Cardiac muscle cell (in vitro differentiated cells and primary cell): ENCODE data around the gene KRTAP4-6. TPM values are rescaled to one million over a fixed set of nuclear protein-coding genes. Genes with fewer than 3 reads are reported as not detected.
"Not testable (repeated sequence)": the region's sequence is repeated elsewhere in the genome, so short reads cannot be mapped to it uniquely, and the experiment has no call there.

Experiments used
- DNase-seq, 2 donors: peaks; one replicate each; pipeline versions ENCODE4 v3.0.0 to v3.0.0-alpha.2; 2010 to 2017; ENCODE audit warnings: low read depth in 1 of 2, low spot score in 1 of 2
- H3K27ac ChIP-seq: fragments of 200-600 bp; sonication (generic); 2 replicates; pipeline ENCODE4 v1.5.1; 2016
- H3K27me3 ChIP-seq: fragments of 200-600 bp; sonication (generic); 2 replicates; pipeline ENCODE4 v1.6.0; 2016; ENCODE audit warnings: control low read depth
- H3K36me3 ChIP-seq: fragments of 200-600 bp; sonication (generic); 2 replicates; pipeline ENCODE4 v1.5.1; 2016; ENCODE audit warnings: control low read depth
- H3K4me1 ChIP-seq: fragments of 200-600 bp; sonication (generic); 2 replicates; pipeline ENCODE4 v1.8.1; 2017; ENCODE audit warnings: low read depth, mild to moderate bottlenecking, mixed run types
- H3K4me3 ChIP-seq: fragments of 200-600 bp; sonication (generic); 2 replicates; pipeline ENCODE4 v1.5.1; 2016; ENCODE audit warnings: mild to moderate bottlenecking
- H3K9me3 ChIP-seq: fragments of 200-600 bp; sonication (generic); 2 replicates; pipeline ENCODE4 v1.5.1; 2017; ENCODE audit warnings: low read depth, mild to moderate bottlenecking, control low read depth
- CTCF ChIP-seq: IDR thresholded peaks from 2 replicates; pipeline ENCODE4 v1.5.1; 2012; ENCODE audit warnings: low read depth, mild to moderate bottlenecking, low read length
- polyA plus RNA-seq: library from polyadenylated mRNA; unstranded; fragments of >200 nt; fragmentation: Nextera tagmentation; extraction: Ambion mirVana; gene quantifications from 2 replicates; pipeline ENCODE4 v1.2.1, GENCODE V29; 2016
- total RNA-seq: library from RNA; depleted of rRNA; stranded (reverse); fragments of >200 nt; gene quantifications from 2 replicates; pipeline ENCODE4 v1.2.3, GENCODE V29; 2016

The KRTAP4-6 gene
- total and polyA plus RNA-seq, 2 experiments from 2014 or later: not detected

- H3K36me3 ChIP-seq: no peaks in the 10 kb centered on the region
- H3K27ac ChIP-seq: no peak within 1 kb of the TSS
- H3K9me3 ChIP-seq: no peaks in the 10 kb centered on the region
- no peaks in the 10 kb centered on the region for H3K27me3 ChIP-seq
- no peaks in the 10 kb centered on the region for H3K4me1 ChIP-seq
- TF ChIP-seq CTCF: no peak
- no peak for DNase-seq
- no peak within 1 kb of the TSS for H3K4me3 ChIP-seq
These were observed 38.6 kb downstream of the KRTAP4-6 start, which contains the start of gene KRTAP4-16 for GRCh38 chr17:41101586-41102259. Gene KRTAP4-16 (minus strand): TSS chr17:41102209. CDS start chr17:41102209, 0 bp downstream.

DNA sequence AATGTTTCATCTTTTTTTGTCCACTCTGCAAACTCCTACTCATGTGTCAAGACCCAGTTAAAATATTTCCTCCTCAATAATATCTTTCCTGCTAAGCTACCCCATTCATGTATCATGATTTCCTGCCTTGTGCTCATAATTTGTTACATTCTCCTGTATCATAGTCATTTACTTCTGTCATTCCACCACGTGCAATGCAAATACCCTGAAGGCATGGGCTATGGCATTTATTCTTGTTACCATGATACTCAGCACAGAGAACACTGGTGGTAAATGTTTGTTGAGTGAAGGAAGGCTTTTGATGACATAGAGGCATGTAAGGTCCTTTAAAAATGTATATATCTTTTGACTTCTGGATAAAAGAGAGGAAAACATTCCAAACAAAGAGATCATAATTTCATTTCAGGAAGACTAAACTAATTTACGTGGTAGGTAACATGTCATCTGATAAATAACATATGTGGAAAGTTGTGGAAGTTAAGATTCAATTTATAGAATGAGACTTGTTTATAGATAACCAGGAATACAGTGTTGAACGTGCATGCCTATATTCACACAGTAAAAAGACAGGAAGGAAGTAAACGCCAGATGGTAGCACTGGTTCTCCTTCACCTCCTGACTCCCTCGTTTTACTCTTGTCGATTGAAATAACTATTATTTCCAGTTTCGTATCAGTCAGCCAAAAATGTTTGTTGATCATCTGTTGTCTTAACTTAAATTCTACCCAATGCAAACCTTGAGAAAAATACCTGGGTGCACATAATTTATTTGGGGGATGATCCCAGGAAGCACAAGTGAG, 40.5 kb downstream of the KRTAP4-6 start:
- not testable (repeated sequence) for H3K27me3 ChIP-seq, H3K4me1 ChIP-seq, H3K4me3 ChIP-seq, H3K27ac ChIP-seq, H3K9me3 ChIP-seq, H3K36me3 ChIP-seq, DNase-seq

DNA sequence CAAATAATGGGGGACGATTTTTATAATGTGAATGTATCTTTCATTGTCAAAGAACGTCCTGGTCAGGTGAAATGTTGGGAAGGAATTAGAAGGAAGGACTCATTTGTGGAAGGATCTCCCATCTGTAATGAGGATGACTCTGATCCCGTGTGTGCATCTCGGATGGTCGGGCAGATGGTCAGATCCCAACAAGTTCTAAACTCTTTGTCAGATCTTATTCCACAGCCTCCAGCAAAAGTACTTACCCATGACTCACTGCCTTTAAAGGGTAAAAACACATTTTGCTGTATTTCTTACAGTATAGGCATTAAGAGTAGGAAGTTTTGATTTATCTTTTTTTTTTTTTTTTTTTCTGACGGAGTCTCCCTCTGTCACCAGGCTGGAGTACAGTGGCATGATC, 41.9 kb downstream of the KRTAP4-6 start:
- no peaks in the 10 kb centered on the region for H3K9me3 ChIP-seq

GRCh38 chr17:41098042-41098441, 42.3 kb downstream of the KRTAP4-6 start, which contains the start of gene KRTAP4-8:
Gene KRTAP4-8 (minus strand): TSS chr17:41098142. CDS start chr17:41098084, 58 bp downstream.
- Histone ChIP-seq H3K4me3 (no peak within 1 kb of the TSS), H3K4me1 (no peaks in the 10 kb centered on the region), H3K27ac (no peak within 1 kb of the TSS), H3K36me3 (no peaks in the 10 kb centered on the region), H3K9me3 (no peaks in the 10 kb centered on the region), H3K27me3 (no peaks in the 10 kb centered on the region)
- TF ChIP-seq CTCF: no peak
- DNase-seq: no peak

More for the DNA sequence above, 41.9 kb downstream of the KRTAP4-6 start:
- no peak overlapping the region for H3K27ac ChIP-seq
- no peaks in the 10 kb centered on the region for H3K36me3 ChIP-seq
- DNase-seq: no peak
- H3K27me3 ChIP-seq: no peaks in the 10 kb centered on the region
- H3K4me3 ChIP-seq: no peak overlapping the region
- no peaks in the 10 kb centered on the region for H3K4me1 ChIP-seq
- TF ChIP-seq CTCF: no peak

GRCh38 chr17:41096055-41096454, 44.3 kb downstream of the KRTAP4-6 start:
- Histone ChIP-seq H3K36me3 (no peaks in the 10 kb centered on the region), H3K9me3 (no peaks in the 10 kb centered on the region), H3K4me1 (no peaks in the 10 kb centered on the region), H3K27ac (no peak overlapping the region), H3K4me3 (no peak overlapping the region), H3K27me3 (no peaks in the 10 kb centered on the region)
- no peak for DNase-seq
- no peak for TF ChIP-seq CTCF

Other genes with a start within 250 kb of the KRTAP4-6 start
Only the 30 nearest of the 39 such genes appear.
- not detected in 2 replicates for gene KRTAP3-3, start 146.4 kb downstream of the KRTAP4-6 start, total RNA-seq
- gene KRTAP3-3, start 146.4 kb downstream of the KRTAP4-6 start, polyA plus RNA-seq: not detected in 2 replicates
- gene KRTAP3-2, start 140.6 kb downstream of the KRTAP4-6 start, total RNA-seq: not detected in 2 replicates
- not detected in 2 replicates for gene KRTAP3-2, start 140.6 kb downstream of the KRTAP4-6 start, polyA plus RNA-seq
- gene KRTAP3-1, start 131.4 kb downstream of the KRTAP4-6 start, total RNA-seq: not detected in 2 replicates
- not detected in 2 replicates for gene KRTAP3-1, start 131.4 kb downstream of the KRTAP4-6 start, polyA plus RNA-seq
- not detected in 2 replicates for gene KRTAP1-5, start 113.3 kb downstream of the KRTAP4-6 start, total RNA-seq
- gene KRTAP1-5, start 113.3 kb downstream of the KRTAP4-6 start, polyA plus RNA-seq: not detected in 2 replicates
- gene KRTAP1-4, start 110.3 kb downstream of the KRTAP4-6 start, total RNA-seq: not detected in 2 replicates
- not detected in 2 replicates for gene KRTAP1-4, start 110.3 kb downstream of the KRTAP4-6 start, polyA plus RNA-seq
- not detected in 2 replicates for gene KRTAP1-3, start 105.7 kb downstream of the KRTAP4-6 start, total RNA-seq
- gene KRTAP1-3, start 105.7 kb downstream of the KRTAP4-6 start, polyA plus RNA-seq: not detected in 2 replicates
- not detected in 2 replicates for gene KRTAP1-1, start 99.1 kb downstream of the KRTAP4-6 start, total RNA-seq
- not detected in 2 replicates for gene KRTAP1-1, start 99.1 kb downstream of the KRTAP4-6 start, polyA plus RNA-seq
- gene KRTAP2-1, start 93.2 kb downstream of the KRTAP4-6 start, total RNA-seq: not detected in 2 replicates
- gene KRTAP2-1, start 93.2 kb downstream of the KRTAP4-6 start, polyA plus RNA-seq: not detected in 2 replicates
- not detected in 2 replicates for gene KRTAP2-2, start 85.3 kb downstream of the KRTAP4-6 start, total RNA-seq
- not detected in 2 replicates for gene KRTAP2-2, start 85.3 kb downstream of the KRTAP4-6 start, polyA plus RNA-seq
- not detected in 2 replicates for gene KRTAP2-3, start 80.4 kb downstream of the KRTAP4-6 start, total RNA-seq
- not detected in 2 replicates for gene KRTAP2-3, start 80.4 kb downstream of the KRTAP4-6 start, polyA plus RNA-seq
- not detected in 2 replicates for gene KRTAP2-4, start 74.7 kb downstream of the KRTAP4-6 start, total RNA-seq
- not detected in 2 replicates for gene KRTAP2-4, start 74.7 kb downstream of the KRTAP4-6 start, polyA plus RNA-seq
- gene KRTAP4-7, start 56.4 kb downstream of the KRTAP4-6 start, total RNA-seq: not detected in 2 replicates
- gene KRTAP4-7, start 56.4 kb downstream of the KRTAP4-6 start, polyA plus RNA-seq: not detected in 2 replicates
- gene KRTAP4-8, start 42.4 kb downstream of the KRTAP4-6 start, total RNA-seq: not detected in 2 replicates
- gene KRTAP4-8, start 42.4 kb downstream of the KRTAP4-6 start, polyA plus RNA-seq: not detected in 2 replicates
- not detected in 2 replicates for gene KRTAP4-16, start 38.3 kb downstream of the KRTAP4-6 start, total RNA-seq
- gene KRTAP4-16, start 38.3 kb downstream of the KRTAP4-6 start, polyA plus RNA-seq: not detected in 2 replicates
- not detected in 2 replicates for gene KRTAP4-9, start 35.2 kb downstream of the KRTAP4-6 start, total RNA-seq
- gene KRTAP4-9, start 35.2 kb downstream of the KRTAP4-6 start, polyA plus RNA-seq: not detected in 2 replicates
- gene KRTAP4-11, start 22.2 kb downstream of the KRTAP4-6 start, total RNA-seq: not detected in 2 replicates
- gene KRTAP4-11, start 22.2 kb downstream of the KRTAP4-6 start, polyA plus RNA-seq: not detected in 2 replicates
- gene KRTAP4-12, start 16.4 kb downstream of the KRTAP4-6 start, total RNA-seq: not detected in 2 replicates
- gene KRTAP4-12, start 16.4 kb downstream of the KRTAP4-6 start, polyA plus RNA-seq: not detected in 2 replicates
- gene KRTAP4-5, start 9.3 kb upstream of the KRTAP4-6 start, total RNA-seq: not detected in 2 replicates
- not detected in 2 replicates for gene KRTAP4-5, start 9.3 kb upstream of the KRTAP4-6 start, polyA plus RNA-seq
- gene KRTAP4-4, start 20.2 kb upstream of the KRTAP4-6 start, total RNA-seq: not detected in 2 replicates
- not detected in 2 replicates for gene KRTAP4-4, start 20.2 kb upstream of the KRTAP4-6 start, polyA plus RNA-seq
- not detected in 2 replicates for gene KRTAP4-3, start 27.7 kb upstream of the KRTAP4-6 start, total RNA-seq
- gene KRTAP4-3, start 27.7 kb upstream of the KRTAP4-6 start, polyA plus RNA-seq: not detected in 2 replicates
- gene KRTAP4-2, start 37.7 kb upstream of the KRTAP4-6 start, total RNA-seq: not detected in 2 replicates
- not detected in 2 replicates for gene KRTAP4-2, start 37.7 kb upstream of the KRTAP4-6 start, polyA plus RNA-seq
- not detected in 2 replicates for gene KRTAP4-1, start 44.4 kb upstream of the KRTAP4-6 start, total RNA-seq
- not detected in 2 replicates for gene KRTAP4-1, start 44.4 kb upstream of the KRTAP4-6 start, polyA plus RNA-seq
- not detected in 2 replicates for gene KRTAP9-1, start 49.3 kb upstream of the KRTAP4-6 start, total RNA-seq
- not detected in 2 replicates for gene KRTAP9-1, start 49.3 kb upstream of the KRTAP4-6 start, polyA plus RNA-seq
- not detected in 2 replicates for gene KRTAP9-2, start 86.1 kb upstream of the KRTAP4-6 start, total RNA-seq
- gene KRTAP9-2, start 86.1 kb upstream of the KRTAP4-6 start, polyA plus RNA-seq: not detected in 2 replicates
- not detected in 2 replicates for gene KRTAP9-3, start 91.9 kb upstream of the KRTAP4-6 start, total RNA-seq
- not detected in 2 replicates for gene KRTAP9-3, start 91.9 kb upstream of the KRTAP4-6 start, polyA plus RNA-seq
- not detected in 2 replicates for gene KRTAP9-8, start 97.5 kb upstream of the KRTAP4-6 start, total RNA-seq
- gene KRTAP9-8, start 97.5 kb upstream of the KRTAP4-6 start, polyA plus RNA-seq: not detected in 2 replicates
- gene KRTAP9-4, start 109.1 kb upstream of the KRTAP4-6 start, total RNA-seq: not detected in 2 replicates
- gene KRTAP9-4, start 109.1 kb upstream of the KRTAP4-6 start, polyA plus RNA-seq: not detected in 2 replicates
- gene KRTAP9-9, start 114.8 kb upstream of the KRTAP4-6 start, total RNA-seq: not detected in 2 replicates
- gene KRTAP9-9, start 114.8 kb upstream of the KRTAP4-6 start, polyA plus RNA-seq: not detected in 2 replicates
- not detected in 2 replicates for gene KRTAP9-6, start 124.8 kb upstream of the KRTAP4-6 start, total RNA-seq
- not detected in 2 replicates for gene KRTAP9-6, start 124.8 kb upstream of the KRTAP4-6 start, polyA plus RNA-seq
- gene KRTAP9-7, start 135.2 kb upstream of the KRTAP4-6 start, total RNA-seq: not detected in 2 replicates
- gene KRTAP9-7, start 135.2 kb upstream of the KRTAP4-6 start, polyA plus RNA-seq: not detected in 2 replicates